Neural cell (in vitro differentiated cells): ENCODE results near the gene LUC7L3. TPM values are rescaled to one million over a fixed set of nuclear protein-coding genes. Genes with fewer than 3 reads are reported as not detected.

Source experiments
- H2AFZ ChIP-seq: fragments of 200-600, 300-800 bp; sonication (generic), shearing (Covaris generic); 2 replicates; pipeline ENCODE4 v1.6.0; 2014; ENCODE audit warnings: low read depth, mild to moderate bottlenecking, antibody characterized with exemption, low read length, moderate library complexity
- H3F3A ChIP-seq: fragments of 200-600 bp; shearing (Covaris generic); 2 replicates; pipeline ENCODE4 v1.6.1; 2016; ENCODE audit warnings: mild to moderate bottlenecking, moderate library complexity, mixed read lengths, antibody characterized with exemption, low read length; ENCODE audit not compliant: insufficient read depth, poor library complexity, severe bottlenecking
- H3K27ac ChIP-seq: fragments of 200-600, 300-800 bp; sonication (generic), shearing (Covaris generic); 2 replicates; pipeline ENCODE4 v1.5.1; 2014; ENCODE audit warnings: mild to moderate bottlenecking, low read length, moderate library complexity
- H3K27me3 ChIP-seq: fragments of 300-800, 200-600 bp; sonication (generic), shearing (Covaris generic); 2 replicates; pipeline ENCODE4 v1.6.0; 2014; ENCODE audit warnings: mild to moderate bottlenecking, low read depth, low read length, moderate library complexity; ENCODE audit not compliant: insufficient read depth
- H3K36me3 ChIP-seq: fragments of 300-800, 200-600 bp; sonication (generic), shearing (Covaris generic); 2 replicates; pipeline ENCODE4 v1.5.1; 2014; ENCODE audit warnings: mild to moderate bottlenecking, antibody characterized with exemption, low read length, moderate library complexity; ENCODE audit not compliant: insufficient read depth
- H3K4me2 ChIP-seq: fragments of 300-800, 200-600 bp; sonication (generic), shearing (Covaris generic); 2 replicates; pipeline ENCODE4 v1.6.0; 2014; ENCODE audit warnings: mild to moderate bottlenecking, low read length
- H3K4me3 ChIP-seq: fragments of 300-800, 200-600 bp; sonication (generic), shearing (Covaris generic); 2 replicates; pipeline ENCODE4 v1.5.1; 2014; ENCODE audit warnings: mild to moderate bottlenecking, low read length, moderate library complexity
- H3K79me2 ChIP-seq: fragments of 200-600 bp; shearing (Covaris generic); replicated peaks from 2 replicates; pipeline ENCODE4 v1.6.0; 2014; ENCODE audit warnings: mild to moderate bottlenecking, low read length, moderate library complexity; ENCODE audit not compliant: insufficient read depth
- H3K9ac ChIP-seq: fragments of 300-800, 200-600 bp; sonication (generic), shearing (Covaris generic); 2 replicates; pipeline ENCODE4 v1.6.1; 2016; ENCODE audit warnings: mild to moderate bottlenecking, low read length, mixed read lengths
- H3K9me2 ChIP-seq: fragments of 200-600 bp; shearing (Covaris generic); 2 replicates; pipeline ENCODE4 v1.6.1; 2016; ENCODE audit warnings: mild to moderate bottlenecking, low read length, mixed read lengths; ENCODE audit not compliant: insufficient read depth
- H3K9me3 ChIP-seq: fragments of 200-600, 300-800 bp; sonication (generic), shearing (Covaris generic); 2 replicates; pipeline ENCODE4 v1.6.1; 2016; ENCODE audit warnings: mild to moderate bottlenecking, mixed run types, low read length, moderate library complexity, mixed read lengths
- H4K20me1 ChIP-seq: fragments of 200-600 bp; shearing (Covaris generic); 2 replicates; pipeline ENCODE4 v1.6.1; 2016; ENCODE audit warnings: mild to moderate bottlenecking, mixed run types; ENCODE audit not compliant: insufficient read depth
- CTCF ChIP-seq: fragments of 450-650 bp; IDR thresholded peaks from 2 replicates; pipeline ENCODE4 v1.5.1; 2014; ENCODE audit warnings: antibody characterized with exemption, mild to moderate bottlenecking, moderate library complexity; ENCODE audit not compliant: poor library complexity, severe bottlenecking
- EP300 ChIP-seq: fragments of 450-650 bp; conservative IDR thresholded peaks from 2 replicates; pipeline ENCODE4 v1.6.1; 2014; ENCODE audit warnings: antibody characterized with exemption, mild to moderate bottlenecking, moderate library complexity; ENCODE audit not compliant: poor library complexity, severe bottlenecking
- EZH2 ChIP-seq: fragments of 200-600, 300-800 bp; shearing (Covaris generic), sonication (generic); IDR thresholded peaks from 2 replicates; pipeline ENCODE4 v1.6.1; 2014; ENCODE audit warnings: antibody characterized with exemption, low read length, borderline replicate concordance, mild to moderate bottlenecking; ENCODE audit not compliant: insufficient read depth, poor library complexity, severe bottlenecking
- MXI1 ChIP-seq: fragments of 450-650 bp; conservative IDR thresholded peaks from 2 replicates; pipeline ENCODE4 v1.6.1; 2014; ENCODE audit warnings: antibody characterized with exemption, mild to moderate bottlenecking; ENCODE audit not compliant: poor library complexity, severe bottlenecking
- POLR2AphosphoS5 ChIP-seq: IDR thresholded peaks from 2 replicates; pipeline ENCODE4 v1.6.1; 2012
- RAD21 ChIP-seq: fragments of 450-650 bp; conservative IDR thresholded peaks from 2 replicates; pipeline ENCODE4 v1.6.1; 2014; ENCODE audit warnings: antibody characterized with exemption, mild to moderate bottlenecking, moderate library complexity
- REST ChIP-seq: IDR thresholded peaks from 2 replicates; pipeline ENCODE4 v1.6.1; 2012; ENCODE audit warnings: borderline replicate concordance
- SMC3 ChIP-seq: fragments of 450-650 bp; conservative IDR thresholded peaks from 2 replicates; pipeline ENCODE4 v1.6.1; 2014; ENCODE audit warnings: antibody characterized with exemption, mild to moderate bottlenecking, moderate library complexity; ENCODE audit not compliant: poor library complexity
- TAF1 ChIP-seq: IDR thresholded peaks from 2 replicates; pipeline ENCODE4 v1.6.1; 2012; ENCODE audit warnings: low read depth
- polyA plus RNA-seq: library from polyadenylated mRNA; depleted of rRNA; stranded (reverse); fragments of >200 nt; gene quantifications from 2 replicates; pipeline ENCODE4 v1.2.3, GENCODE V29; 2014

LUC7L3 gene
- polyA plus RNA-seq, 1 donor from 2014 or later: 677 TPM

- no peaks in the 10 kb centered on the region for H3K27me3 ChIP-seq
- H3K79me2 ChIP-seq: no peaks in the 10 kb centered on the region
- no peaks in the 10 kb centered on the region for H4K20me1 ChIP-seq
- no peaks in the 10 kb centered on the region for H3K36me3 ChIP-seq
- no peak overlapping the region for H3K4me2 ChIP-seq
- no peak overlapping the region for H3K4me3 ChIP-seq
- no peak overlapping the region for H3K9ac ChIP-seq
- TF ChIP-seq REST (no peak), MXI1 (no peak), EZH2 (no peak), POLR2AphosphoS5 (no peak), RAD21 (no peak), SMC3 (no peak), TAF1 (no peak)
- no peak overlapping the region for H2AFZ ChIP-seq
- no peak overlapping the region for H3K27ac ChIP-seq
- H3F3A ChIP-seq: peaks cover 4% of the 10 kb centered on the region
- no peaks in the 10 kb centered on the region for H3K9me3 ChIP-seq
- no peaks in the 10 kb centered on the region for H3K9me2 ChIP-seq
These were observed 35.1 kb downstream of the LUC7L3 start for GRCh38 chr17:50754521-50754920.

- no peak overlapping the region for H3K27ac ChIP-seq
- H3K4me2 ChIP-seq: no peak overlapping the region
- H3K27me3 ChIP-seq: no peaks in the 10 kb centered on the region
- no peak overlapping the region for H3K4me3 ChIP-seq
- no peaks in the 10 kb centered on the region for H3K9me3 ChIP-seq
- TF ChIP-seq MXI1 (no peak), POLR2AphosphoS5 (no peak), SMC3 (no peak), EP300 (no peak), EZH2 (no peak), RAD21 (no peak), TAF1 (no peak), CTCF (no peak), REST (no peak)
- H3K79me2 ChIP-seq: no peaks in the 10 kb centered on the region
- H3K9me2 ChIP-seq: no peaks in the 10 kb centered on the region
- no peak overlapping the region for H2AFZ ChIP-seq
- H4K20me1 ChIP-seq: no peaks in the 10 kb centered on the region
- peaks cover 4% of the 10 kb centered on the region for H3F3A ChIP-seq
- H3K36me3 ChIP-seq: no peaks in the 10 kb centered on the region
- no peak overlapping the region for H3K9ac ChIP-seq
These were observed 39.1 kb downstream of the LUC7L3 start for GRCh38 chr17:50758524-50758923.
